Suprapubic skin (tissue), 4 donors: Measurements from ENCODE around the gene PRR5. TPM values are rescaled to one million over a fixed set of nuclear protein-coding genes. Genes with fewer than 3 reads are reported as not detected.

Experiments used
- DNase-seq, 2 donors: peaks; one replicate each; pipeline ENCODE4 v3.0.0-alpha.2; 2019; ENCODE audit warnings: low spot score in 2 of 2
- H3K27ac ChIP-seq: fragments of 200-600 bp; sonication (generic); one replicate; pipeline ENCODE4 v1.5.1; 2019
- H3K27me3 ChIP-seq: fragments of 200-600 bp; sonication (generic); one replicate; pipeline ENCODE4 v1.5.1; 2019
- H3K36me3 ChIP-seq: fragments of 200-600 bp; sonication (generic); one replicate; pipeline ENCODE4 v1.5.1; 2019
- H3K4me1 ChIP-seq: fragments of 200-600 bp; sonication (generic); one replicate; pipeline ENCODE4 v1.5.1; 2019
- H3K4me3 ChIP-seq: fragments of 200-600 bp; sonication (generic); one replicate; pipeline ENCODE4 v1.5.1; 2019; ENCODE audit warnings: mild to moderate bottlenecking
- H3K9me3 ChIP-seq: fragments of 200-600 bp; sonication (generic); one replicate; pipeline ENCODE4 v1.5.1; 2019
- CTCF ChIP-seq, 2 donors: fragments of 200-600 bp in 1 of 2; fragments of 450-650 bp in 1 of 2; sonication (generic) in 1 of 2; IDR thresholded peaks; one replicate each; pipeline ENCODE4 v1.5.1; 2016 to 2019; ENCODE audit warnings: antibody characterized with exemption in 2 of 2, mild to moderate bottlenecking in 1 of 2, moderate library complexity in 1 of 2
- EP300 ChIP-seq: sonication (generic); formaldehyde crosslinking; IDR thresholded peaks from one replicate; pipeline ENCODE4 v1.6.1; 2017; ENCODE audit warnings: antibody characterized with exemption
- POLR2A ChIP-seq, 2 donors: fragments of 450-650 bp; IDR thresholded peaks; one replicate each; pipeline ENCODE4 v1.6.1; 2017; ENCODE audit warnings: antibody characterized with exemption in 2 of 2, mild to moderate bottlenecking in 2 of 2, moderate library complexity in 2 of 2
- POLR2AphosphoS5 ChIP-seq, 3 donors: sonication (generic); formaldehyde crosslinking; IDR thresholded peaks; one replicate each; pipeline ENCODE4 v1.6.1; 2017; ENCODE audit warnings: antibody characterized with exemption in 3 of 3
- WGBS: methylation state at CpG from one replicate; pipeline ENCODE4 v1.1.5; 2018; 5-methylcytosine and 5-hydroxymethylcytosine counted together
- total RNA-seq, 4 donors: library from RNA; depleted of rRNA; stranded (reverse); fragments of >200 nt; gene quantifications; one replicate each; pipeline ENCODE4 v1.1.0, GENCODE V29; 2016

Gene PRR5
- total RNA-seq, 4 donors from 2014 or later: 14.9 to 25.0 (median 20.4) TPM

- Histone ChIP-seq H3K36me3 (peaks cover 22% of the 10 kb centered on the region), H3K4me1 (no peaks in the 10 kb centered on the region), H3K27ac (no peak overlapping the region), H3K4me3 (no peak overlapping the region), H3K9me3 (no peaks in the 10 kb centered on the region), H3K27me3 (no peaks in the 10 kb centered on the region)
- no peak for TF ChIP-seq EP300
- TF ChIP-seq CTCF (IDR thresholded peaks at IDR 0.05): no peak
- TF ChIP-seq POLR2A (IDR thresholded peaks at IDR 0.05): no peak
- WGBS: 93% methylated on average over 2 of the region's 2 CpGs
- no peak for DNase-seq
Measured at GRCh38 chr22:44722611-44723010, 20.6 kb downstream of the PRR5 start.

DNA sequence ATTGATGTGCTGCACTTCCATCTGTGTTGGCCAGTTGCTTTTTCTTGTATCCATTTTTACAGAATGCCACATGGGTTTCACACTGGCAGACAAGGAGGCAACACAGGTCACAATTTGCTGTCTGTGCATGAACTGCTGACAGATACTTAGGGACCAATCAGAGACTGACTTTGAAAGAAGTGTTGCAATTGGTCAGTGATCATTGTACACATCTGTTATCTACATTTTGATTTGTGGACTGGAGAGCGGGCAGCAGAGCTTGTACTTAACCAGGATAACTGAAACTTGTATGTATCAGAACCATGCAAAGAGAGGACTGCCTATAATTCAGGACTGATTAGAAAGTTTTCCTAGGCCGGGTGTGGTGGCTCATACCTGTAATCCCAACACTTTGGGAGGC, 21.8 kb downstream of the PRR5 start:
- WGBS: 87% methylated on average over 2 of the region's 2 CpGs
- Histone ChIP-seq H3K27me3 (no peaks in the 10 kb centered on the region), H3K9me3 (no peaks in the 10 kb centered on the region), H3K36me3 (peaks cover 26% of the 10 kb centered on the region), H3K4me3 (no peak overlapping the region), H3K4me1 (peaks cover 3% of the 10 kb centered on the region), H3K27ac (no peak overlapping the region)
- DNase-seq: no peak
- TF ChIP-seq POLR2A (IDR thresholded peaks at IDR 0.05) (no peak), POLR2AphosphoS5 (IDR thresholded peaks at IDR 0.05) (no peak), EP300 (no peak), CTCF (IDR thresholded peaks at IDR 0.05) (no peak)

DNA sequence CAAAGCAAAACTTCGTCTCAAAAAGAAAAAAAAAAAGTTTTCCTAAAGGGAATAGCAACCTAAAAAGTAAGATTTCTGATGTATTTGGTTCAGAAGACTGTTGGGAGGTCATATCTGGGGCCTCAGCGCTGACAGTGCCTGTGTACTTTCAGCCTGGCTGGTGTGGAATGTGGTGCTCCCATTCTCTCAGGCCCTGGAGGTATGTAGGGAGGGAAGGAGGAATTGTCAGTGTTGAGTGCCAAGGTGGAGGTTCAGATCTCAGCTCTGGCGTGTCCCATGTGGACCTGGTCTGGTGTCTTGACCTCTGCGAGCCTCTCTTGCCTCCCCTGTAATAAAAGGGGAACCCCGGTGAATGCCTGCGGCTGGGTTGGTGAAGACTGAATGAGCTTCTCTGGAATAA, 22.4 kb downstream of the PRR5 start:
- no peak for TF ChIP-seq POLR2A (IDR thresholded peaks at IDR 0.05)
- no peak for TF ChIP-seq CTCF (IDR thresholded peaks at IDR 0.05)
- TF ChIP-seq POLR2AphosphoS5 (IDR thresholded peaks at IDR 0.05): no peak
- no peak for TF ChIP-seq EP300
- H3K9me3 ChIP-seq: no peaks in the 10 kb centered on the region
- H3K27me3 ChIP-seq: no peaks in the 10 kb centered on the region
- H3K4me1 ChIP-seq: peaks cover 8% of the 10 kb centered on the region
- no peak overlapping the region for H3K27ac ChIP-seq
- DNase-seq: no peak
- H3K36me3 ChIP-seq: peaks cover 26% of the 10 kb centered on the region
- H3K4me3 ChIP-seq: no peak overlapping the region
- 85% methylated on average over 6 of the region's 6 CpGs for WGBS

- Histone ChIP-seq H3K9me3 (no peaks in the 10 kb centered on the region), H3K4me1 (peaks cover 9% of the 10 kb centered on the region), H3K27me3 (no peaks in the 10 kb centered on the region), H3K4me3 (no peak overlapping the region), H3K36me3 (peaks cover 26% of the 10 kb centered on the region), H3K27ac (no peak overlapping the region)
- DNase-seq: no peak
- TF ChIP-seq CTCF (IDR thresholded peaks at IDR 0.05): no peak
- TF ChIP-seq POLR2A (IDR thresholded peaks at IDR 0.05): no peak
- 95% methylated on average over 4 of the region's 8 CpGs for WGBS
Measured at GRCh38 chr22:44724859-44725258, 22.9 kb downstream of the PRR5 start.

- WGBS: 90% methylated on average over 6 of the region's 11 CpGs
Measured at GRCh38 chr22:44726439-44726838, 24.4 kb downstream of the PRR5 start.

More at GRCh38 chr22:44726439-44726838, 24.4 kb downstream of the PRR5 start:
- Histone ChIP-seq H3K27me3 (no peaks in the 10 kb centered on the region), H3K4me1 (peaks cover 9% of the 10 kb centered on the region), H3K9me3 (no peaks in the 10 kb centered on the region), H3K27ac (no peak overlapping the region), H3K36me3 (peaks cover 26% of the 10 kb centered on the region), H3K4me3 (no peak overlapping the region)
- DNase-seq: no peak
- TF ChIP-seq EP300 (no peak), CTCF (IDR thresholded peaks at IDR 0.05) (no peak), POLR2A (IDR thresholded peaks at IDR 0.05) (no peak), POLR2AphosphoS5 (IDR thresholded peaks at IDR 0.05) (no peak)
